Testis (tissue), 3 donors: Measurements from ENCODE around the gene HS3ST5. TPM values are rescaled to one million over a fixed set of nuclear protein-coding genes. Genes with fewer than 3 reads are reported as not detected.

Source experiments
- DNase-seq: peaks from one replicate; pipeline ENCODE4 v3.0.0-alpha.2; 2019
- H3K27ac ChIP-seq, 2 donors: fragments of 200-600 bp; sonication (generic); one replicate each; pipeline ENCODE4 v1.5.1; 2019
- H3K27me3 ChIP-seq: fragments of 200-600 bp; sonication (generic); one replicate; pipeline ENCODE4 v1.5.1; 2019
- H3K36me3 ChIP-seq: fragments of 200-600 bp; sonication (generic); one replicate; pipeline ENCODE4 v1.5.1; 2017; ENCODE audit warnings: low read depth; ENCODE audit errors: missing control alignments
- H3K4me1 ChIP-seq: fragments of 200-600 bp; sonication (generic); one replicate; pipeline ENCODE4 v1.5.1; 2019
- H3K4me3 ChIP-seq, 2 donors: fragments of 200-600 bp; sonication (generic); one replicate each; pipeline ENCODE4 v1.5.1; 2017 to 2019
- H3K9me3 ChIP-seq: fragments of 200-600 bp; sonication (generic); one replicate; pipeline ENCODE4 v1.5.1; 2017
- CTCF ChIP-seq, 3 experiments: fragments of 450-650 bp in 2 of 3; fragments of 200-600 bp in 1 of 3; sonication (generic) in 1 of 3; IDR thresholded peaks; one replicate each; pipeline ENCODE4 v1.5.1; 2016 to 2019; ENCODE audit warnings: antibody characterized with exemption in 3 of 3, mild to moderate bottlenecking in 2 of 3, moderate library complexity in 1 of 3
- POLR2A ChIP-seq: fragments of 450-650 bp; IDR thresholded peaks from one replicate; pipeline ENCODE4 v1.6.1; 2017; ENCODE audit warnings: antibody characterized with exemption, mild to moderate bottlenecking, moderate library complexity
- WGBS, 2 donors: methylation state at CpG; one replicate each; pipeline ENCODE4 v1.1.5; 2018; 5-methylcytosine and 5-hydroxymethylcytosine counted together
- intact Hi-C: fragments of 100-400 bp; cut with DNase I; formaldehyde crosslinking; loops from one replicate; pipeline ENCODE4 v1.15.1; 2023; ENCODE audit warnings: low total_unique reads
- polyA plus RNA-seq: library from polyadenylated mRNA; stranded (reverse); fragments of 350-450 nt; fragmentation: Illumina TruSeq; extraction: RNeasy Lipid Tissue Mini Kit (QIAGEN cat#74804); gene quantifications from one replicate; pipeline ENCODE4 v1.2.3, GENCODE V29; 2014; ENCODE audit warnings: low read depth, low replicate concordance; ENCODE audit not compliant: insufficient read depth
- small RNA-seq, 2 donors: library from RNA; depleted of rRNA; stranded (forward); fragments of <200 nt; gene quantifications; one replicate each; pipeline ENCODE3, GENCODE V24; 2016
- total RNA-seq, 2 donors: library from RNA; depleted of rRNA; stranded (reverse); fragments of >200 nt; gene quantifications; one replicate each; pipeline ENCODE4 v1.2.3, GENCODE V29; 2016

HS3ST5 gene
- total and polyA plus RNA-seq, 3 donors from 2014 or later: 0.12 to 0.20 (median 0.16) TPM

GRCh38 chr6:114009192-114009591, 333.6 kb downstream of the HS3ST5 start:
- no peaks in the 10 kb centered on the region for H3K36me3 ChIP-seq
- no peaks in the 10 kb centered on the region for H3K4me1 ChIP-seq
- intact Hi-C loops: no loop called here
- H3K27ac ChIP-seq: no peak overlapping the region
- DNase-seq: no peak
- WGBS, 2 donors: 75 to 79% methylated on average over 2 of the region's 2 CpGs
- no peak overlapping the region for H3K4me3 ChIP-seq
- no peaks in the 10 kb centered on the region for H3K9me3 ChIP-seq
- H3K27me3 ChIP-seq: no peaks in the 10 kb centered on the region
- no peak for TF ChIP-seq CTCF (IDR thresholded peaks at IDR 0.05)
- no peak for TF ChIP-seq POLR2A

GRCh38 chr6:114008331-114008730, 334.5 kb downstream of the HS3ST5 start:
- no peaks in the 10 kb centered on the region for H3K9me3 ChIP-seq
- no peak for DNase-seq
- no peak overlapping the region for H3K27ac ChIP-seq
- TF ChIP-seq CTCF (IDR thresholded peaks at IDR 0.05): no peak
- TF ChIP-seq POLR2A: no peak
- no peaks in the 10 kb centered on the region for H3K36me3 ChIP-seq
- no peaks in the 10 kb centered on the region for H3K27me3 ChIP-seq
- H3K4me3 ChIP-seq: no peak overlapping the region
- no peaks in the 10 kb centered on the region for H3K4me1 ChIP-seq
- intact Hi-C loops: no loop called here
- WGBS, 2 donors: 74 to 80% methylated on average over 4 of the region's 4 CpGs

GRCh38 chr6:114007516-114007915, 335.3 kb downstream of the HS3ST5 start:
- no peaks in the 10 kb centered on the region for H3K4me1 ChIP-seq
- H3K27me3 ChIP-seq: no peaks in the 10 kb centered on the region
- intact Hi-C loops: no loop called here
- no peaks in the 10 kb centered on the region for H3K9me3 ChIP-seq
- no peak overlapping the region for H3K4me3 ChIP-seq
- no peak overlapping the region for H3K27ac ChIP-seq
- DNase-seq: no peak
- no peaks in the 10 kb centered on the region for H3K36me3 ChIP-seq
- no peak for TF ChIP-seq CTCF (IDR thresholded peaks at IDR 0.05)
- TF ChIP-seq POLR2A: no peak
- 94 to 97% methylated on average over 2 of the region's 2 CpGs for WGBS, 2 donors

Small RNAs within 50 kb of the gene (small RNA-seq; reads per million reads assigned to genes)
- 0 reads per million in 2 donors for gene RNA5SP213
